SK-N-SH (cell line): ENCODE data around the gene HERC5. TPM values are rescaled to one million over a fixed set of nuclear protein-coding genes. Genes with fewer than 3 reads are reported as not detected.

ENCODE experiments used
- CTCF ChIA-PET: fragments of 300-600, 350-600 bp; formaldehyde crosslinking; extraction: SDS; loops from one replicate; lab custom pipeline; 2021; lab: Yijun Ruan, JAX
- POLR2A ChIA-PET: fragments of 350-600 bp; sonication (Branson Sonifier 250); formaldehyde crosslinking; extraction: SDS; loops from one replicate; lab custom pipeline; 2020; ENCODE audit warnings: antibody characterized with exemption, inconsistent platforms; lab: Yijun Ruan, JAX
- DNase-seq: peaks from one replicate; pipeline ENCODE4 v3.0.0; 2012
- H2AFZ ChIP-seq: fragments of 200-600 bp; sonication (generic); 2 replicates; pipeline ENCODE4 v1.8.1; 2016; ENCODE audit warnings: antibody characterized with exemption, mild to moderate bottlenecking, low read depth
- H3F3A ChIP-seq: fragments of 200-600 bp; sonication (generic); replicated peaks from 2 replicates; pipeline ENCODE3; 2016; ENCODE audit warnings: antibody characterized with exemption, mild to moderate bottlenecking; ENCODE audit not compliant: insufficient read depth
- H3K27ac ChIP-seq, 2 experiments: fragments of 200-500 bp in 1 of 2; fragments of 200-600 bp in 1 of 2; sonication (Bioruptor generic) in 1 of 2; sonication (generic), shearing (Covaris generic) in 1 of 2; 2 replicates each; pipeline versions ENCODE4 v1.5.1 to v1.6.1; 2014 to 2016; ENCODE audit warnings: low read depth in 2 of 2, inconsistent platforms in 1 of 2, low read length in 1 of 2, mild to moderate bottlenecking in 1 of 2, mixed read lengths in 1 of 2
- H3K27me3 ChIP-seq: fragments of 200-600 bp; sonication (generic), shearing (Covaris generic); 2 replicates; pipeline ENCODE4 v1.6.1; 2016; ENCODE audit warnings: mixed run types; ENCODE audit not compliant: insufficient read depth
- H3K36me3 ChIP-seq, 2 experiments: fragments of 200-500 bp in 1 of 2; fragments of 200-600 bp in 1 of 2; sonication (Bioruptor generic) in 1 of 2; sonication (generic) in 1 of 2; replicated peaks in 1 of 2; 2 replicates each; pipeline versions ENCODE3 to v1.5.1; 2014 to 2016; ENCODE audit warnings: low read length in 1 of 2, mild to moderate bottlenecking in 1 of 2; ENCODE audit not compliant: insufficient read depth in 2 of 2, control insufficient read depth in 1 of 2
- H3K4me1 ChIP-seq, 2 experiments: fragments of 200-500 bp in 1 of 2; fragments of 200-600 bp in 1 of 2; sonication (Bioruptor generic) in 1 of 2; sonication (generic), shearing (Covaris generic) in 1 of 2; 2 replicates each; pipeline versions ENCODE4 v1.5.1 to v1.6.1; 2014 to 2016; ENCODE audit warnings: low read depth in 1 of 2, low read length in 1 of 2, mixed run types in 1 of 2; ENCODE audit not compliant: insufficient read depth in 2 of 2, control insufficient read depth in 1 of 2
- H3K4me2 ChIP-seq: fragments of 200-600 bp; sonication (generic), shearing (Covaris generic); 2 replicates; pipeline ENCODE4 v1.6.1; 2017; ENCODE audit warnings: mixed run types
- H3K4me3 ChIP-seq, 2 experiments: fragments of 200-500 bp in 1 of 2; fragments of 200-600 bp in 1 of 2; sonication (Bioruptor generic) in 1 of 2; sonication (generic), shearing (Covaris generic) in 1 of 2; 2 replicates each; pipeline versions ENCODE4 v1.5.1 to v1.8.1; 2014 to 2016; ENCODE audit warnings: low read depth in 2 of 2, inconsistent platforms in 1 of 2, low read length in 1 of 2, mild to moderate bottlenecking in 1 of 2, mixed read lengths in 1 of 2, moderate library complexity in 1 of 2
- H3K79me2 ChIP-seq: fragments of 200-600 bp; sonication (generic); 2 replicates; pipeline ENCODE4 v1.8.1; 2017; ENCODE audit warnings: mild to moderate bottlenecking; ENCODE audit not compliant: insufficient read depth
- H3K9ac ChIP-seq: fragments of 200-600 bp; sonication (generic); 2 replicates; pipeline ENCODE4 v1.6.1; 2017; ENCODE audit warnings: mixed run types
- H3K9me2 ChIP-seq: fragments of 200-600 bp; sonication (generic); 2 replicates; pipeline ENCODE4 v1.6.1; 2017; ENCODE audit warnings: mixed run types
- H3K9me3 ChIP-seq: fragments of 200-600 bp; sonication (generic); 2 replicates; pipeline ENCODE4 v1.6.1; 2017; ENCODE audit warnings: mixed run types, mild to moderate bottlenecking, moderate library complexity
- H4K20me1 ChIP-seq: fragments of 200-600 bp; sonication (generic); 2 replicates; pipeline ENCODE4 v1.6.1; 2017; ENCODE audit warnings: mild to moderate bottlenecking, mixed run types; ENCODE audit not compliant: insufficient read depth
- CHD2 ChIP-seq: fragments of 150-350 bp; IDR thresholded peaks from 2 replicates; pipeline ENCODE4 v1.6.1; 2018; ENCODE audit warnings: low read length; ENCODE audit not compliant: partially characterized antibody
- ELF1 ChIP-seq: IDR thresholded peaks from 2 replicates; pipeline ENCODE4 v1.4.0; 2012
- FOSL2 ChIP-seq: IDR thresholded peaks from 2 replicates; pipeline ENCODE4 v1.4.0; 2012; ENCODE audit warnings: low read depth, mild to moderate bottlenecking, moderate library complexity, borderline replicate concordance
- GATA2 ChIP-seq: sonication (generic); formaldehyde crosslinking; IDR thresholded peaks from 2 replicates; pipeline ENCODE4 v1.5.0; 2020; ENCODE audit warnings: mild to moderate bottlenecking, missing genetic modification reagents
- MXI1 ChIP-seq: IDR thresholded peaks from 2 replicates; pipeline ENCODE4 v1.6.1; 2012; ENCODE audit warnings: mild to moderate bottlenecking, low read depth, low read length, improper control_type of control experiment
- NRF1 ChIP-seq: IDR thresholded peaks from 2 replicates; pipeline ENCODE4 v1.6.1; 2012; ENCODE audit warnings: low read depth, mild to moderate bottlenecking, low read length
- RFX5 ChIP-seq: IDR thresholded peaks from 2 replicates; pipeline ENCODE4 v1.6.1; 2012; ENCODE audit warnings: mild to moderate bottlenecking, improper control_type of control experiment, low read length
- SIN3A ChIP-seq: IDR thresholded peaks from 2 replicates; pipeline ENCODE4 v1.6.1; 2012; ENCODE audit warnings: low read depth, mild to moderate bottlenecking, low read length, moderate library complexity, borderline replicate concordance
- TAF1 ChIP-seq: IDR thresholded peaks from 2 replicates; pipeline ENCODE4 v1.6.1; 2012; ENCODE audit warnings: low read depth, mild to moderate bottlenecking, low read length, moderate library complexity, borderline replicate concordance
- TEAD4 ChIP-seq: IDR thresholded peaks from 2 replicates; pipeline ENCODE4 v1.4.0; 2012; ENCODE audit warnings: mild to moderate bottlenecking, borderline replicate concordance; ENCODE audit not compliant: insufficient read depth
- YY1 ChIP-seq: IDR thresholded peaks from 2 replicates; pipeline ENCODE4 v1.4.0; 2012; ENCODE audit warnings: low read depth, mild to moderate bottlenecking
- WGBS: methylation state at CpG from one replicate; pipeline ENCODE4 v1.1.6; 2017; ENCODE audit warnings: low lambda C conversion rate; 5-methylcytosine and 5-hydroxymethylcytosine counted together
- polyA plus RNA-seq, 3 experiments: library from polyadenylated mRNA; depleted of rRNA; stranded (reverse); fragments of >200 nt; gene quantifications; 2 replicates each; pipeline ENCODE4 v1.2.3, GENCODE V29; 2012
- TF ChIP-seq, protein P1 (sequence below): IDR thresholded peaks from 2 replicates; pipeline ENCODE4 v1.4.0; 2012; ENCODE audit warnings: low read depth
- TF ChIP-seq, protein P2 (sequence below): IDR thresholded peaks from 2 replicates; pipeline ENCODE4 v1.4.0; 2012; ENCODE audit warnings: low read depth, borderline replicate concordance
- TF ChIP-seq, protein P3 (sequence below): fragments of 200-600 bp; sonication (generic); IDR thresholded peaks from 2 replicates; pipeline ENCODE4 v1.6.1; 2017; ENCODE audit warnings: antibody characterized with exemption, mild to moderate bottlenecking, moderate library complexity
- TF ChIP-seq, protein P4 (sequence below): fragments of 150-350 bp; IDR thresholded peaks from 2 replicates; pipeline ENCODE4 v1.6.1; 2016; ENCODE audit warnings: mild to moderate bottlenecking, low read depth, low read length

HERC5 gene
- polyA plus RNA-seq, 1 of the 3 experiments (the other 2 are of a cell fraction) = 0.15 TPM

DNA sequence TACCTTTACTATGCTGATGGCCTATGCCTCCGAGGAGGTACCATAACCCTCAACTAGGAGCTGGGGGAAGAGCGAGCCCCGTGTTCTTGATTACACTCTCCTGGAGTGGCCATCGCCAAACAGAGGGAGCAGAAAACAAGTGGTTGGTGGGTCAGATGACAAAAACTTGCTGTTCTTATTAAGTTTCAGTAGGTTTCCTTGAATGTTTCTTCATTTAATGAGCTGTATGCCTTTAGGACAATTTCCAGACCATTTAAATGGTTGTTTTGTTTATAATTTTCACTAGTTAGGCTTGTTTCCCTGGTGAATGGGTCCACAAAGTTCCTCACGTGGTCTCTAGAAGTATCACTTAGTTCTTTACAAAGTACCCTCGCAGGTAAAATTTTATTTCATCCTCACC, 62.0 kb downstream of the HERC5 start (continued):
- TF ChIP-seq, protein P1, sequence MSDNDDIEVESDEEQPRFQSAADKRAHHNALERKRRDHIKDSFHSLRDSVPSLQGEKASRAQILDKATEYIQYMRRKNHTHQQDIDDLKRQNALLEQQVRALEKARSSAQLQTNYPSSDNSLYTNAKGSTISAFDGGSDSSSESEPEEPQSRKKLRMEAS = no peak
- TF ChIP-seq, protein P2, sequence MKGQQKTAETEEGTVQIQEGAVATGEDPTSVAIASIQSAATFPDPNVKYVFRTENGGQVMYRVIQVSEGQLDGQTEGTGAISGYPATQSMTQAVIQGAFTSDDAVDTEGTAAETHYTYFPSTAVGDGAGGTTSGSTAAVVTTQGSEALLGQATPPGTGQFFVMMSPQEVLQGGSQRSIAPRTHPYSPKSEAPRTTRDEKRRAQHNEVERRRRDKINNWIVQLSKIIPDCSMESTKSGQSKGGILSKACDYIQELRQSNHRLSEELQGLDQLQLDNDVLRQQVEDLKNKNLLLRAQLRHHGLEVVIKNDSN = no peak
- TF ChIP-seq ELF1 (no peak), MXI1 (no peak), RFX5 (no peak), TEAD4 (no peak), CHD2 (no peak), YY1 (no peak)
- TF ChIP-seq, protein P3, sequence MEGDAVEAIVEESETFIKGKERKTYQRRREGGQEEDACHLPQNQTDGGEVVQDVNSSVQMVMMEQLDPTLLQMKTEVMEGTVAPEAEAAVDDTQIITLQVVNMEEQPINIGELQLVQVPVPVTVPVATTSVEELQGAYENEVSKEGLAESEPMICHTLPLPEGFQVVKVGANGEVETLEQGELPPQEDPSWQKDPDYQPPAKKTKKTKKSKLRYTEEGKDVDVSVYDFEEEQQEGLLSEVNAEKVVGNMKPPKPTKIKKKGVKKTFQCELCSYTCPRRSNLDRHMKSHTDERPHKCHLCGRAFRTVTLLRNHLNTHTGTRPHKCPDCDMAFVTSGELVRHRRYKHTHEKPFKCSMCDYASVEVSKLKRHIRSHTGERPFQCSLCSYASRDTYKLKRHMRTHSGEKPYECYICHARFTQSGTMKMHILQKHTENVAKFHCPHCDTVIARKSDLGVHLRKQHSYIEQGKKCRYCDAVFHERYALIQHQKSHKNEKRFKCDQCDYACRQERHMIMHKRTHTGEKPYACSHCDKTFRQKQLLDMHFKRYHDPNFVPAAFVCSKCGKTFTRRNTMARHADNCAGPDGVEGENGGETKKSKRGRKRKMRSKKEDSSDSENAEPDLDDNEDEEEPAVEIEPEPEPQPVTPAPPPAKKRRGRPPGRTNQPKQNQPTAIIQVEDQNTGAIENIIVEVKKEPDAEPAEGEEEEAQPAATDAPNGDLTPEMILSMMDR = no peak
- TF ChIP-seq, all 33 proteins: peak for 0

DNA sequence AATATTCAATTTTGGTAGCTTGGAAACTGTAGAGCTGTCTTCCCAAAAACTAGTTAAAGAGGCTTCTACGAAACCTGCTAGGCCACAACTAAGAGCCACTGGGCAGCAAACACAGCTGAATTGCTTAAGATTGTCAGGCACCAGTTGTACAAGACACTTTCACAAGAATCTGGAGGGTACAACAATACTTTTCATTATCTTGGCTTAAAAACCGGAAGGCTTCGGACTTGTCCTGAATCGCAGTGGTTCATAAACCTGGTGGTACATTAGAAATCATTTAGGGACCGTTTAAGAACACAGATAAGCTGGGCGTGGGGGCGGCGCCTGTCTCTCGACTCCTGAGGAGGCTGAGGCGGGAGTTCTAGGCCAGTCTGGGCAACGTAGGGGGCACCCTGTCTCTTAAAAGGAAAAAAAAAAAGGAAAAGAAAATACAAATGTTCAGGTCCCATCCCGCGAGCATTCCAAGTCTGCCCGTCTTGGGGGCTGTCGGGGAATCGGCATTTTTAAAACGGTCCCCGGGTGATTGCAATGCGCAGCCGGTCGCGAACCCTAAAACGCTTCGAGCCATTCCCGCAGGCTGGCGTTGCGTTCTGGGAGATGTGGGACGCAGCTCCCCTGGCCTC, 65.9 kb downstream of the HERC5 start:
- peak; percentile 45 for DNase-seq
- Histone ChIP-seq H3K9me3 (no peaks in the 10 kb centered on the region), H3K4me3 (peak overlapping the region; percentile 92 to 95), H3K9ac (peak overlapping the region; percentile 97), H3K79me2 (peaks cover 67% of the 10 kb centered on the region), H3K4me1 (peaks cover 0 to 10% of the 10 kb centered on the region in 2 experiments; a peak in 2 of 4 replicates), H3K27me3 (no peaks in the 10 kb centered on the region), H3K27ac (peak overlapping the region; percentile 89 to 97), H3K36me3 (peaks cover 18% of the 10 kb centered on the region in 2 experiments), H3K4me2 (peak overlapping the region; percentile 83), H2AFZ (peak overlapping the region; percentile 87), H3K9me2 (no peaks in the 10 kb centered on the region), H4K20me1 (peaks cover 10% of the 10 kb centered on the region; the same call in 1 of the 2 replicates), H3F3A (peaks cover 11% of the 10 kb centered on the region)
- no peak for TF ChIP-seq TAF1
- TF ChIP-seq, protein P4, sequence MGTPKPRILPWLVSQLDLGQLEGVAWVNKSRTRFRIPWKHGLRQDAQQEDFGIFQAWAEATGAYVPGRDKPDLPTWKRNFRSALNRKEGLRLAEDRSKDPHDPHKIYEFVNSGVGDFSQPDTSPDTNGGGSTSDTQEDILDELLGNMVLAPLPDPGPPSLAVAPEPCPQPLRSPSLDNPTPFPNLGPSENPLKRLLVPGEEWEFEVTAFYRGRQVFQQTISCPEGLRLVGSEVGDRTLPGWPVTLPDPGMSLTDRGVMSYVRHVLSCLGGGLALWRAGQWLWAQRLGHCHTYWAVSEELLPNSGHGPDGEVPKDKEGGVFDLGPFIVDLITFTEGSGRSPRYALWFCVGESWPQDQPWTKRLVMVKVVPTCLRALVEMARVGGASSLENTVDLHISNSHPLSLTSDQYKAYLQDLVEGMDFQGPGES = no peak
- 0 out of 2 replicates have a peak, but pooled peaks have one; percentile 4 for TF ChIP-seq MXI1
- TF ChIP-seq NRF1 = no peak
- no peak for TF ChIP-seq SIN3A
- TF ChIP-seq ELF1 = no peak
- no peak for TF ChIP-seq GATA2 (CRISPR knock-in tag)
- no peak for TF ChIP-seq FOSL2
- ChIA-PET CTCF (interaction anchor here (0.7 to 1.8 kb wide), 13 partner anchors 8 to 311 kb away, joined by 3 to 8 read pairs (median 4); partner anchors contain the start of gene HERC6), POLR2A (interaction anchor here (1.0 to 1.1 kb wide), 4 partner anchors 16 to 506 kb away, joined by 3 read pairs; no protein-coding TSS in a partner anchor)
- WGBS = under 1% methylated on average over 24 of the region's 28 CpGs
